H54 (cell line): ENCODE measurements around the gene CHCHD10.
"Not testable (repeated sequence)": the region's sequence is repeated elsewhere in the genome, so short reads cannot be mapped to it uniquely, and the experiment has no call there.

Experiments used
- DNase-seq: peaks from one replicate; pipeline ENCODE4 v3.0.0; 2011; ENCODE audit warnings: low spot score, mixed read lengths; ENCODE audit not compliant: insufficient read length
- FAIRE-seq: peaks from 3 replicates; lab custom pipeline; 2011; peaks lifted over from hg19 to GRCh38; lab: Jason Lieb, UNC
- POLR2A ChIP-seq: IDR thresholded peaks from 2 replicates; pipeline ENCODE4 v1.6.1; 2011; ENCODE audit warnings: low read depth, mild to moderate bottlenecking, low read length

Gene CHCHD10

GRCh38 chr22:23742505-23743264 lies 25.1 kb downstream of the CHCHD10 start:
- TF ChIP-seq POLR2A, result no peak
- no peak for DNase-seq

DNA sequence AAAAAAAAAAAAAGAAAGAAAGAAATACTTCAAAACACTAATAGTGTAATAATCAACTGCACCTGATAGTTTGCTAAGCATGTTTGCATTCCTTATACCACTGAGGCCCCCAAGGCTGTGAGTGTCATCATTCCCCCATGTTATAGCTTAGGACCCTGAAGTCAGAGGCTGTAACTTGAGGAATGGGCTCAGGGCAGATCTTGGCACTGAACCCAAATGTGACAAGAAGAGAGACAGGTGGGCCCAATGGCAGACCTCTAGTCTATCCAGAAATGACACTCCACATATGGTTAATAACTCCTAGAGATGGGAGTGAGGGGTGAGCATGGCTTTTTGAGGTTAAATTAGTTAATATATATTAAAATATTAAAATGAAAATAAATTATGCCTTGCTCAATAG lies 30.1 kb downstream of the CHCHD10 start:
- DNase-seq (no peak), FAIRE-seq (no peak)
- TF ChIP-seq POLR2A, result no peak

More at GRCh38 chr22:23742505-23743264, 25.1 kb downstream of the CHCHD10 start:
- no peak for FAIRE-seq

GRCh38 chr22:23728108-23728507 lies 39.7 kb downstream of the CHCHD10 start:
- not testable (repeated sequence) for FAIRE-seq, DNase-seq

GRCh38 chr22:23722724-23723123 lies 45.0 kb downstream of the CHCHD10 start:
- FAIRE-seq (no peak), DNase-seq (no peak)
- no peak for TF ChIP-seq POLR2A

- FAIRE-seq (no peak), DNase-seq (no peak)
These were observed 45.6 kb downstream of the CHCHD10 start for GRCh38 chr22:23722160-23722559.

DNA sequence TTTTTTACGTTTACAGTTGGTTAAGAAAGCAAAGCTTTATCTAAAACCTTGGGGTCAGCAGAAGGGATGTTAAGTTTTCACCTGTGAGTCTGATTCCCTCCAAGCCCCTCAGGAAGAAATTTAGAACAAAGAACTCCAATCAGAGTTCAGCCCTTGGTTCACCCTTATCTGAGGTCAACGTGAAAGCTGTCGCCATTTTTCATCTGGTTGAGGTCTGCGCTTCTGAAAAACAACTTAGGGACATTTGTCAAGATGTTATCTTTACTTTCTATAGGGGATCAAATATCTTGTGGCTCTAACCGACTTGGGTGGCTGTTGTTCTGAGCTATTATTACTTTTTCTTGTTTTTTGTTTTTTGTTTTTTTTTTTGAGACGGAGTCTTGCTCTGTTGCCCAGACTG lies 46.9 kb downstream of the CHCHD10 start:
- no peak for FAIRE-seq
- TF ChIP-seq POLR2A, result no peak

More at GRCh38 chr22:23722160-23722559, 45.6 kb downstream of the CHCHD10 start:
- TF ChIP-seq POLR2A, result no peak

DNA sequence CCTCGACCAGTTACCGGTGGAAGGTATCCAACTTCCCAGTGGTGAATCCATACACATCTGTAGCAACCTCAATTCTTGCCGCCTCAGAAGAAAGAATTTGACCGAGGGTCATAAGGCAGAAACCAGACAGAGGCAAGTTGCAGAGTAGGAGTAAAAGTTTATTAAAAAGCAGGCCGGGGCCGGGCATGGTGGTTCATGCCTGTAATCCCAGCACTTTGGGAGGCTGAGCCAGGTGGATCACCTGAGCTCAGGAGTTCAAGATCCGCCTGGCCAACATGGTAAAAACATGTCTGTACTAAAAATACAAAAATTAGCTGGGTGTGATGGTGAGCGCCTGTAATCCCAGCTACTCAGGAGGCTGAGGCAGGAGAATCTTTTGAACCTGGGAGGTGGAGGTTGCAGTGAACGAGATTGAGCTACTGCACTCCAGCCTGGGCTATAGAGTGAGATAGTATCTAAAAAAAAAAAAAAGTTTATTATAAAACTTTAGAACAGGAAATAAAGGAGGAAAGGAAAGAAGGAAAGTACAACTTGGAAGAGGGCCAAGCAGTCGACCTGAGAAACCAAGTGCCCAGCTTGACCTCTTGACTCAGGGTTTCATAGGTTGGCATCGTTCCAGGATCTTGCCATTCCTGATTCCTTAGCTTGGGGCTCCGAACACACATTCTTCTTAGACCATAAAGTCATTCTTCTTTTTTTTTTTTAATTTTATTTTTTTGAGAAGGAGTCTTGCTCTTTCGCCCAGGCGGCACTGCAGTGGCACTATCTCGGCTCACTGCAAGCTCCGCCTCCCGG lies 49.2 kb downstream of the CHCHD10 start:
- no peak for FAIRE-seq
- no peak for DNase-seq
- no peak for TF ChIP-seq POLR2A

More for the DNA sequence above, 46.9 kb downstream of the CHCHD10 start:
- DNase-seq, result no peak

DNA sequence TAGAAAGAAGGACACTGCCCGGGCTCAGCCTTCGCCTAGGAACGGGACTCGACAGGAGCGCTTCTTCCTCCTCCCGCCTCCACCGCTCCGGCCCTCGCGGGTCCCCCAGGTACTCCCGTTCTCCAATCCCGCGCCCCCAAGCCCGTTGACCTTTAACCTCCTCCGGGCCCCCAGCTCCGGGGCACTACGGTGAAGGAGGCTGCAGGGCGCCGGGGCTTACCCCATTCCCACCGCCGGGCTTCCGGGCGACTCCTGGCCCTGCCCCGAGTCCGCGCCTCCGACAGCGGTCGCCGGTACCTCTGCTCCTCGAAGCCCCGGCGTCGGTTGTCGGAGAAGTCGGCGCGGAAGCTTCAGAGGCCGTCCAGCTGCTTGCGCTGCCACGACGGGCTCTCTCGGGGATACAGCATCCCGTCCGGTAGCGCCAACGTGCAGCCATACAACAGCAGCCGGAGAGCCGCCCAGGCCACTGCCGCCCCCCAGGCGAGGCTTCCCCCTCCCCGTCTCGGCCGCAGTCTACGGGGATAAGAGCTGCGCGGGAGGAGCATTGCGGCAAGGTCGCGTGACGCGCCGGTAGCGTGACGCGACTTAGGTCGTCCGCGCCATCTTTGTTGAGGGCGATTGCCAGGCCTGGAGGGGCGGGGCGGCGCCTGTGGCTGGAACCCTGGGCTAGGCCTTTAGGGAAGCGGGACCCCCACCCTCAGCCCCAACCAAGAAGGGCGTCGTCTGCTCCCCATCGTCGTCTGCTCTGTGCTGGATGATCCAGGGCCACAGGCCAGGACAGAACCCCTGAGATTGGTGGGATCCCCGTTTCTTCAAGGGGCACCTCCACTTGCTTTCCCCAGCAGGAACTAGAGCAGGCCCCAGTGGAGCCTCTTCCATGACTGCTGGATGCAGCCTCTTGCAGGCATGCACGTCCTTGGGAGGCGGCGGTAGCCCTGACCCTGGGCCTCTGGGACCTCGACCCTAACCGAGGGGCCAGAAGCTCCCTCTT lies 50.7 kb downstream of the CHCHD10 start:
- no peak for FAIRE-seq
- DNase-seq, result peak; percentile 72
- peak; percentile 81 for TF ChIP-seq POLR2A
